ENCODE data around the gene SHB. TPM values are rescaled to one million over a fixed set of nuclear protein-coding genes. Genes with fewer than 3 reads are reported as not detected.

The SHB gene
- total and polyA plus RNA-seq, 8 donors, result 3.5 to 37.7 (median 8.5) TPM

DNA sequence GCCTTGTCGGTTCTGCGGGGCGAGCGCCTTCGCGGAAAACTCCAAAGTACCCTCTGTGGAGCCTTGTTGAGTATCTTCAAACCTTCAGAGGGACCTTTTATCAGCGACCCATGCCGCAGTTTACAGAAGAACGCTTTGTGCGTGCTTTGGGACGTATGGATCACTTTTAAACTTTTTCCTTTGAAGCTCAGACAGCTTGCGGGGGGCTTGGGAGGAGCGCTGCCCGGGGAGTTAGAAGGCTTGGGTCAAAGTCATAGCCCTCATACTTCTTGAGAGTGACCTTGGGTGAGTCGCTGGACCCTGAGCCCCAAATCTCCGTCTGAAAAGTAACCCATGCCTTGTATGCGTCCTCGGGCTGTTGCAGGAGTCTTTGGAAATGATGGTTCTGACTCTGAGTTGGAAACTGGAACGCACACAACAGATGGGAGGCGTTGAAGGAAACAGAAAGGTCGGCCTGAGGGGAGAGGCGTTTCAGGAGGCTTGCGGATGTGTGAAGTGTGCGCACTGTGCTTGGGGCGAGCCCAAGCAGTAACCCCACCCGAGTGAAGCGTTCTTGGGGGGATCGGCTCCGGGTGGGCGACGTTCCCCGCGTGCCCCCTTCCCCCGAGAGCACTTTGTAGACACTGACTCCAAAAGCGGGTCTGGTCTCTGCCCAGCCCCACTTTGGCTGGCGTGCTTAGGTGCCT is 164.4 kb downstream of the SHB start:
- no peak for TF ChIP-seq POLR2AphosphoS5 (IDR thresholded peaks at IDR 0.05)
- TF ChIP-seq, protein P1, sequence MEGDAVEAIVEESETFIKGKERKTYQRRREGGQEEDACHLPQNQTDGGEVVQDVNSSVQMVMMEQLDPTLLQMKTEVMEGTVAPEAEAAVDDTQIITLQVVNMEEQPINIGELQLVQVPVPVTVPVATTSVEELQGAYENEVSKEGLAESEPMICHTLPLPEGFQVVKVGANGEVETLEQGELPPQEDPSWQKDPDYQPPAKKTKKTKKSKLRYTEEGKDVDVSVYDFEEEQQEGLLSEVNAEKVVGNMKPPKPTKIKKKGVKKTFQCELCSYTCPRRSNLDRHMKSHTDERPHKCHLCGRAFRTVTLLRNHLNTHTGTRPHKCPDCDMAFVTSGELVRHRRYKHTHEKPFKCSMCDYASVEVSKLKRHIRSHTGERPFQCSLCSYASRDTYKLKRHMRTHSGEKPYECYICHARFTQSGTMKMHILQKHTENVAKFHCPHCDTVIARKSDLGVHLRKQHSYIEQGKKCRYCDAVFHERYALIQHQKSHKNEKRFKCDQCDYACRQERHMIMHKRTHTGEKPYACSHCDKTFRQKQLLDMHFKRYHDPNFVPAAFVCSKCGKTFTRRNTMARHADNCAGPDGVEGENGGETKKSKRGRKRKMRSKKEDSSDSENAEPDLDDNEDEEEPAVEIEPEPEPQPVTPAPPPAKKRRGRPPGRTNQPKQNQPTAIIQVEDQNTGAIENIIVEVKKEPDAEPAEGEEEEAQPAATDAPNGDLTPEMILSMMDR (IDR thresholded peaks at IDR 0.05), result no peak
- no peak for TF ChIP-seq POLR2A (IDR thresholded peaks at IDR 0.05)
- TF ChIP-seq EP300 (IDR thresholded peaks at IDR 0.05), result no peak
- DNase-seq, result peak in 1 of 2 donors; percentile 73
- peaks cover 10 to 35% (median 31%) of the 10 kb centered on the region in 4 donors for H3K4me1 ChIP-seq
- intact Hi-C loops (cut with DNase I; ENCODE audit: low total_unique reads), result no loop called here
- peak overlapping the region; percentile 81 to 98 (median 96) for H3K4me3 ChIP-seq
- H3K27me3 ChIP-seq, result no peaks in the 10 kb centered on the region
- H3K27ac ChIP-seq, result peak overlapping the region; percentile 89 to 94 (median 91)
- H3K9me3 ChIP-seq, result no peaks in the 10 kb centered on the region
- peaks cover 0 to 9% (median under 1%) of the 10 kb centered on the region in 4 donors for H3K36me3 ChIP-seq
- 13 to 26% (median 15%) methylated on average over 33 to 36 of the region's 36 CpGs for WGBS, 5 donors

DNA sequence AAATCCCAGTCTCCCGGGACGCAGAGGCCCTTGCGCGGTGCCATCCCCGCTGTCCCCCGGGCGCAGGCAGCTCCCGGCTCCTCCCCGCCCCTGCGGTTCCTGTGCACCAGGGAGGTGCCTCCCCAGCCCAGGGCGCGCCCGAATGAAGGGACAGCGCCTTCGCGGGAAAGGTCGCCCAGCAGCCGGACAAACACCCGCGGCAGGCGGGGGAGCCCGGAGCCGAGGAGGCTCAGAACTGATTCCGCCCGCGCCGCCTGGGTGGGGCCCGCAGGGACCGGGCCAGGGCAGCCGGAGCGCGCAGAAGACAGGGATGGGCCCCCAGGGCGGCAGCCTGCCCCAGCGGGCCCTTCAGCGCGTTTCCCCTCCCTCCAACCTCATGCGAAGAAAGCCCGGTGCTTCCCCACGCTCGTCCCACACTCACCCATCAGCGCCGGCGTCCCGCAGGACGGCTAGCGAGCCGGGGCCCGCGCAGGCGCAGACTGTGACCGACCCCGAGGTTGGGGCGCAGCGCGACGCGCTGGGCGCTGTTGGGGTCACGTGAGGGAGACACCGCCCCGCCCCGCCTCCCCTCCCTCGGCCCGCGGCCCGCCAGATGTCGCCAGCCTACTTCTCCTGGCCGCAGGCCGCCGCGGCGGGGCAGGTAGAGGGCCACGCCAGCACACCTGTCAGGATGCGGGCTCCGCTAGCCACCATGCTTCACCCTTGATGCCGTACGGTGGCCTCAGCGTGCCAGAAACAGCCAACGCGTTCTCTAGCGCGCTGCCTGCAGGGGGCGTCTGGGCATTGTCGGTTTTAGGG is 165.2 kb downstream of the SHB start, which contains the start of gene SLC25A51:
SLC25A51 (minus strand) TSS at position 481 of the 798 bp plus-strand sequence. CDS start 15,577 bp downstream, outside the sequence.
- Histone ChIP-seq H3K4me3 (peak within 1 kb of the TSS; percentile 81 to 98 (median 96)), H3K4me1 (peaks cover 10 to 35% (median 31%) of the 10 kb centered on the region in 4 donors), H3K9me3 (no peaks in the 10 kb centered on the region), H3K27ac (peak within 1 kb of the TSS; percentile 89 to 94 (median 91)), H3K27me3 (no peaks in the 10 kb centered on the region), H3K36me3 (peaks cover 7 to 16% (median 8%) of the 10 kb centered on the region in 4 donors)
- TF ChIP-seq POLR2A (IDR thresholded peaks at IDR 0.05) (no peak), POLR2AphosphoS5 (IDR thresholded peaks at IDR 0.05) (peak; percentile 70 to 96 (median 85)), EP300 (IDR thresholded peaks at IDR 0.05) (no peak)
- TF ChIP-seq, protein P1 (IDR thresholded peaks at IDR 0.05), result peak in 6 of 7 experiments; percentile 15 to 96 (median 88)
- 0% methylated on average over 26 to 84 of the region's 84 CpGs for WGBS, 5 donors
- intact Hi-C loops (cut with DNase I; ENCODE audit: low total_unique reads), result no loop called here
- DNase-seq, result peak; percentile 94 to 98

DNA sequence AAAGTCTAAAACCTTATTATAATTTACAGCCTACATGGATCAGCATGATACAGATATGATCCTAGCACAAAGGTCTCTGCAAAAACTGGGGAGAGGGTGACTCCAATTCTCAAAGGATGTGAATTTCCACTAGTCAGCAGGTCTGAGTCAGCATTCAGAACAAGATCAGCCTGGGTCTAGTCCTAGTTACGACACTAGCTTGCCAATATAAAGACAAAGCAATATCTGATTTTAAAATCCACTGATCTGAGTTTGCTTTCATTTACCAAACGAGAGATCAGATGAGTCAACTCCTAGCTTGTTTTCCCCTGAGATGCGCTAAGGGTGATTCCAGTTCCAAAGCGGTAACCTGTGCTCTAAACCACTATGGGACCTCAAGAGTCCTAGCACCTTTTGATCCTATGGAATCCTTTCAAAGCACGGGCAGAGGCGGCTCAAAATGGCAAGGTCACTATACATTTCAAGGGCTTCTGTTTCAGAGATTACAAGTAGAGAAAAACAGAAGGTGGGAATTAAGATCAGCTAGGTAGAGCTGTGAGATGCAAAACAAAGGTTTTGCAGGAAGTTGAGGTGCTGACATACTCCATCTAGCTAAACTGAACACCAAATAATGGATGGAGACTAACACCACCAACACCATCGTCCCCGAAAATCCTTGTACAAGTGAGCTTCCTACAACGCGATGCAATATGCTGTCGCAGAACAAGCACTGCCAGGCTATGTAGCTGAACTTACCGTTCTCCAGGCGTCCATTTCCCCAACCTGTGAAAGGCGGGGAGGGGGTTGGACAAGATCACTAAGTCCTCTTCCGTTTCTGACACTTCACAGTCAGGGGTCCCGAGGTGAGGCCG is 166.0 kb downstream of the SHB start:
- Histone ChIP-seq H3K4me1 (peaks cover 10 to 35% (median 31%) of the 10 kb centered on the region in 4 donors), H3K9me3 (no peaks in the 10 kb centered on the region), H3K27me3 (no peaks in the 10 kb centered on the region), H3K4me3 (peak overlapping the region; percentile 81 to 98 (median 96)), H3K36me3 (peaks cover 15 to 24% (median 16%) of the 10 kb centered on the region in 4 donors), H3K27ac (peak overlapping the region; percentile 89 to 94 (median 91))
- intact Hi-C loops (cut with DNase I; ENCODE audit: low total_unique reads), result no loop called here
- peak in 1 of 2 donors; percentile 28 for DNase-seq
- WGBS, 5 donors, result 4 to 8% (median 4%) methylated on average over 15 to 17 of the region's 17 CpGs
- no peak for TF ChIP-seq POLR2A (IDR thresholded peaks at IDR 0.05)

DNA sequence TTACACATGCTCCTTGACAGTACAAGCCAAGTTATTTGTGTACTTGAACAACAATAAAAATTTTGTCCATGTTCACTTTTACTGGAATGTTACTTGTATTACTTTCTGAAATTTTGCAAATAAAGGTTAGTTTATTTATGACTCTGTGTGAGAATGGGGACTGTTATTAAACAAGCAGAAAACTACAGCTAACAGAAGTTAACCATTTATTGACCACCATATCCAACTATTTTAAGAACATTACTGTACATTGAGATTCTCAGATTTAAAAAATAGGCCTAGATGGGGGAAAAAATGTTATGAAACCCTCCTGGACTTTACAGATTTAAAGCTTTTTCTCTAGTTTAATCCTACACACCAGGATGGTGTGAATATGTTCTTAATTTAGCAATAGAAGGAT is 166.9 kb downstream of the SHB start:
- Histone ChIP-seq H3K9me3 (no peaks in the 10 kb centered on the region), H3K4me1 (peaks cover 10 to 35% (median 31%) of the 10 kb centered on the region in 4 donors), H3K27me3 (no peaks in the 10 kb centered on the region), H3K27ac (no peak overlapping the region), H3K36me3 (peaks cover 18 to 33% (median 25%) of the 10 kb centered on the region in 4 donors), H3K4me3 (peak overlapping the region in 1 of 4 donors; percentile 96)
- intact Hi-C loops (cut with DNase I; ENCODE audit: low total_unique reads), result no loop called here
- no peak for DNase-seq
- TF ChIP-seq POLR2AphosphoS5 (IDR thresholded peaks at IDR 0.05), result no peak
- TF ChIP-seq EP300 (IDR thresholded peaks at IDR 0.05), result no peak
- TF ChIP-seq, protein P1 (IDR thresholded peaks at IDR 0.05), result no peak
- TF ChIP-seq POLR2A (IDR thresholded peaks at IDR 0.05), result no peak
